B cell (primary cell): ENCODE results near the gene EPHB6. TPM values are rescaled to one million over a fixed set of nuclear protein-coding genes. Genes with fewer than 3 reads are reported as not detected.

Experiments
- ATAC-seq: fragments of 200-7000 bp; cut with Tn5 transposase; one replicate; pipeline ENCODE4 v1.10.0; 2021; ENCODE audit warnings: low read depth, mild to moderate bottlenecking, moderate number of reproducible peaks, moderate library complexity
- CTCF ChIA-PET: fragments of 350-600 bp; sonication (Branson Sonifier 250); formaldehyde crosslinking; loops from one replicate; lab custom pipeline; 2021; ENCODE audit warnings: antibody characterized with exemption, inconsistent platforms; lab: Charles Lee
- POLR2A ChIA-PET: fragments of 350-600 bp; sonication (Branson Sonifier 250); formaldehyde crosslinking; loops from one replicate; lab custom pipeline; 2021; ENCODE audit warnings: antibody characterized with exemption; lab: Charles Lee
- DNase-seq: peaks from one replicate; pipeline ENCODE4 v3.0.0; 2013
- H2AFZ ChIP-seq: 2 replicates; pipeline ENCODE4 v1.6.1; 2012; ENCODE audit warnings: mild to moderate bottlenecking, low read depth, low read length; ENCODE audit not compliant: insufficient read depth, poor library complexity, severe bottlenecking
- H3K27ac ChIP-seq, 2 donors: 1 replicate in 1 of 2; 2 replicates in 1 of 2; pipeline ENCODE4 v1.5.1; 2012 to 2013; ENCODE audit warnings: low read length in 2 of 2, mild to moderate bottlenecking in 2 of 2, moderate library complexity in 1 of 2
- H3K27me3 ChIP-seq, 4 experiments: fragments of 200-600 bp in 1 of 4; sonication (generic) in 1 of 4; replicated peaks in 1 of 4; 1 replicate in 2 of 4; 2 replicates in 2 of 4; pipeline versions ENCODE4 v1.6.1 to v1.7.0; 2013 to 2016; ENCODE audit warnings: low read length in 3 of 4, mild to moderate bottlenecking in 2 of 4, mixed read lengths in 1 of 4, moderate library complexity in 1 of 4; ENCODE audit not compliant: insufficient read depth in 4 of 4, control insufficient read depth in 3 of 4; ENCODE audit errors: control extremely low read depth in 1 of 4
- H3K36me3 ChIP-seq, 2 experiments: replicated peaks in 1 of 2; 1 replicate in 1 of 2; 2 replicates in 1 of 2; pipeline versions ENCODE4 v1.6.1 to v1.7.1; 2013; ENCODE audit warnings: low read length in 1 of 2; ENCODE audit not compliant: insufficient read depth in 2 of 2, control insufficient read depth in 1 of 2; ENCODE audit errors: control extremely low read depth in 1 of 2, extremely low read depth in 1 of 2
- H3K4me1 ChIP-seq, 2 donors: fragments of 200-600 bp in 1 of 2; sonication (generic) in 1 of 2; 1 replicate in 1 of 2; 2 replicates in 1 of 2; pipeline versions ENCODE4 v1.5.1 to v1.6.1; 2013 to 2017; ENCODE audit warnings: low read length in 2 of 2; ENCODE audit not compliant: control insufficient read depth in 2 of 2, insufficient read depth in 2 of 2
- H3K4me2 ChIP-seq: replicated peaks from 2 replicates; pipeline ENCODE3; 2012; ENCODE audit warnings: mild to moderate bottlenecking, low read depth, low read length; ENCODE audit not compliant: poor library complexity, severe bottlenecking
- H3K4me3 ChIP-seq, 5 experiments: fragments of 200-600 bp in 1 of 5; sonication (generic) in 1 of 5; 1 replicate in 3 of 5; 2 replicates in 2 of 5; pipeline versions ENCODE4 v1.5.1 to v1.7.0; 2011 to 2016; ENCODE audit warnings: low read length in 4 of 5, mild to moderate bottlenecking in 4 of 5, low read depth in 2 of 5, control low read depth in 1 of 5, moderate library complexity in 1 of 5; ENCODE audit not compliant: insufficient read depth in 1 of 5; ENCODE audit errors: control extremely low read depth in 1 of 5, extremely low read depth in 1 of 5
- H3K79me2 ChIP-seq: fragments of 200-600 bp; sonication (generic); one replicate; pipeline ENCODE4 v1.6.0; 2016; ENCODE audit warnings: low read length; ENCODE audit not compliant: control insufficient read depth, insufficient read depth
- H3K9ac ChIP-seq: fragments of 200-600 bp; sonication (generic); 2 replicates; pipeline ENCODE4 v1.6.1; 2017; ENCODE audit warnings: mild to moderate bottlenecking, low read length, moderate library complexity
- H3K9me3 ChIP-seq, 3 donors: one replicate each; pipeline versions ENCODE4 v1.6.1 to v1.7.1; 2013; ENCODE audit warnings: low read length in 2 of 3; ENCODE audit not compliant: control insufficient read depth in 2 of 3, insufficient read depth in 1 of 3; ENCODE audit errors: control extremely low read depth in 1 of 3
- H4K20me1 ChIP-seq: 2 replicates; pipeline ENCODE4 v1.6.0; 2012; ENCODE audit warnings: mild to moderate bottlenecking, low read length; ENCODE audit not compliant: insufficient read depth, control insufficient read depth, poor library complexity, severe bottlenecking
- H3K27ac Mint-ChIP-seq: one replicate; pipeline ENCODE4 v1.8.0; 2021; ENCODE audit warnings: mixed read lengths
- H3K27me3 Mint-ChIP-seq: one replicate; pipeline ENCODE4 v1.8.0; 2021; ENCODE audit warnings: mixed read lengths
- H3K4me1 Mint-ChIP-seq: one replicate; pipeline ENCODE4 v1.8.0; 2021; ENCODE audit warnings: mixed read lengths
- H3K4me3 Mint-ChIP-seq: one replicate; pipeline ENCODE4 v1.8.0; 2021; ENCODE audit warnings: mixed read lengths
- H3K9me3 Mint-ChIP-seq: one replicate; pipeline ENCODE4 v1.8.0; 2022; ENCODE audit warnings: mixed read lengths; ENCODE audit not compliant: insufficient read depth
- EZH2 ChIP-seq: IDR thresholded peaks from 2 replicates; pipeline ENCODE4 v1.6.1; 2012; ENCODE audit warnings: borderline replicate concordance, low read depth, mild to moderate bottlenecking, moderate library complexity, low read length; ENCODE audit not compliant: insufficient read depth, poor library complexity, severe bottlenecking
- WGBS: methylation state at CpG from one replicate; pipeline ENCODE4 v1.1.5; 2013; ENCODE audit warnings: missing lambda C conversion rate; ENCODE audit not compliant: insufficient coverage; 5-methylcytosine and 5-hydroxymethylcytosine counted together
- intact Hi-C: fragments of 100-400 bp; cut with micrococcal nuclease; formaldehyde crosslinking; loops from one replicate; pipeline ENCODE4 v1.10.0; 2022
- polyA plus RNA-seq: library from polyadenylated mRNA; depleted of rRNA; stranded (reverse); fragments of >200 nt; gene quantifications from 2 replicates; pipeline ENCODE4 v1.2.3, GENCODE V29; 2012
- total RNA-seq, 2 donors: library from RNA; stranded (reverse); fragments of 120-200 nt in 1 of 2; gene quantifications; 1 replicate in 1 of 2; 2 replicates in 1 of 2; pipeline versions ENCODE4 v1.2.3 to v1.2.4, GENCODE V29; 2013 to 2022
- TF ChIP-seq, protein P1 (sequence below): fragments of 200-600 bp; IDR thresholded peaks from one replicate; pipeline ENCODE4 v1.8.0; 2022; ENCODE audit warnings: antibody characterized with exemption, mild to moderate bottlenecking

The EPHB6 gene
- total and polyA plus RNA-seq, 2 donors (not counting 1 experiment from before 2014, with no cell fraction given) = 65.3 to 69.6 TPM

DNA sequence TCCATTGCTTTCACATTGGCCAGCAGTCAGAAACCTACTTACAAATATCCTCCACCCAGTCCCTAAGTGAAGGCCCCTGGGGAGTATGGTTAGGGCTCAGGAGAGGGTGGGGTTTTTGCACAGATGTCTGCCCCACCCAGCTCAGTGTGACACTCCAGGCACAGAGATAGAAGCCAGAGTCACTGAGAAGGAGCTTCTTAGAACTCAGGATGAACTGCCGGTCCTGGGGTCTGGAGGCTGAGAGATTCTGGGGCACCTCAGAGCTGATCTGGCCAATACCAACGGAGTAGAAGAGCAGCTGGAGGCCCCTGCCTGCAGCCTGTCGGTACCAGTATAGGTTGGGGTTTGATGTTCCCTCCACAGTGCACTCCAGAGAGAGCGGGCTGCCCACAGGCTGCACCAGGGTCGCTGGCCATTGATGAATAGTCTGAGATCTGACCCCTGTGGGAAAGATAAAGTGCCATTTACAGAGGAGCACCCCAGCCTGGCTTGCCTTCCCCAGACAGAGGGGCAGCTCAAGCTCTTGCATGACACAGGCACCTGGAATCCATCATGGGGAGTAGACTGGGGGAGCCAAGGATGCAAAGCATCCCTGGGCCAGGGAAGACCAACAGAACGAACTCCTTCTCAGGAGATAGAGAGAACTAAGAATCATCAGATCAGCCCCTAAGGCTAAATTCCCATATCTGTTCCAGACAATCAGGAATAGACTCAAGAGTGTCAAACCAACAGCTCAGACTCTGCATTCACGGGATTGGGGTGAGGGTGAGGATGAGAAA lies 42.2 kb upstream of the EPHB6 start:
- peak overlapping the region; percentile 47 for H2AFZ ChIP-seq
- CTCF ChIA-PET = interaction anchor here (0.7 to 19.1 kb wide), 24 partner anchors 13 to 209 kb away, joined by 3 to 1138 read pairs (median 8); partner anchors contain the start of genes EPHB6 and PRSS2
- H3K79me2 ChIP-seq = no peaks in the 10 kb centered on the region
- Mint-ChIP-seq H3K27me3 (no peaks in the 10 kb centered on the region), H3K9me3 (no peaks in the 10 kb centered on the region), H3K27ac (peak overlapping the region; percentile 94), H3K4me3 (peak overlapping the region; percentile 85), H3K4me1 (peaks cover 68% of the 10 kb centered on the region)
- H3K4me3 ChIP-seq = peak overlapping the region; percentile 36 to 55 (median 44)
- TF ChIP-seq, protein P1, sequence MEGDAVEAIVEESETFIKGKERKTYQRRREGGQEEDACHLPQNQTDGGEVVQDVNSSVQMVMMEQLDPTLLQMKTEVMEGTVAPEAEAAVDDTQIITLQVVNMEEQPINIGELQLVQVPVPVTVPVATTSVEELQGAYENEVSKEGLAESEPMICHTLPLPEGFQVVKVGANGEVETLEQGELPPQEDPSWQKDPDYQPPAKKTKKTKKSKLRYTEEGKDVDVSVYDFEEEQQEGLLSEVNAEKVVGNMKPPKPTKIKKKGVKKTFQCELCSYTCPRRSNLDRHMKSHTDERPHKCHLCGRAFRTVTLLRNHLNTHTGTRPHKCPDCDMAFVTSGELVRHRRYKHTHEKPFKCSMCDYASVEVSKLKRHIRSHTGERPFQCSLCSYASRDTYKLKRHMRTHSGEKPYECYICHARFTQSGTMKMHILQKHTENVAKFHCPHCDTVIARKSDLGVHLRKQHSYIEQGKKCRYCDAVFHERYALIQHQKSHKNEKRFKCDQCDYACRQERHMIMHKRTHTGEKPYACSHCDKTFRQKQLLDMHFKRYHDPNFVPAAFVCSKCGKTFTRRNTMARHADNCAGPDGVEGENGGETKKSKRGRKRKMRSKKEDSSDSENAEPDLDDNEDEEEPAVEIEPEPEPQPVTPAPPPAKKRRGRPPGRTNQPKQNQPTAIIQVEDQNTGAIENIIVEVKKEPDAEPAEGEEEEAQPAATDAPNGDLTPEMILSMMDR = no peak
- TF ChIP-seq EZH2 = no peak
- H3K27me3 ChIP-seq = no peaks in the 10 kb centered on the region
- no peaks in the 10 kb centered on the region for H3K36me3 ChIP-seq
- H4K20me1 ChIP-seq = no peaks in the 10 kb centered on the region
- peak overlapping the region; percentile 62 for H3K9ac ChIP-seq
- POLR2A ChIA-PET = interaction anchor here (0.9 to 14.1 kb wide), 5 partner anchors 21 to 100 kb away, joined by 3 to 961 read pairs (median 4); partner anchors contain the start of gene EPHB6
- H3K9me3 ChIP-seq = no peaks in the 10 kb centered on the region
- intact Hi-C loops = loop anchor here (2.0 kb wide), 1 partner anchor 22 kb away; no protein-coding TSS in a partner anchor
- 33% methylated on average over 5 of the region's 7 CpGs for WGBS
- H3K4me2 ChIP-seq = peak overlapping the region; percentile 80
- DNase-seq = peak; percentile 73
- peak overlapping the region; percentile 53 to 65 for H3K27ac ChIP-seq
- peak; percentile 13 for ATAC-seq
- H3K4me1 ChIP-seq = peaks cover 68 to 69% of the 10 kb centered on the region in 2 donors

DNA sequence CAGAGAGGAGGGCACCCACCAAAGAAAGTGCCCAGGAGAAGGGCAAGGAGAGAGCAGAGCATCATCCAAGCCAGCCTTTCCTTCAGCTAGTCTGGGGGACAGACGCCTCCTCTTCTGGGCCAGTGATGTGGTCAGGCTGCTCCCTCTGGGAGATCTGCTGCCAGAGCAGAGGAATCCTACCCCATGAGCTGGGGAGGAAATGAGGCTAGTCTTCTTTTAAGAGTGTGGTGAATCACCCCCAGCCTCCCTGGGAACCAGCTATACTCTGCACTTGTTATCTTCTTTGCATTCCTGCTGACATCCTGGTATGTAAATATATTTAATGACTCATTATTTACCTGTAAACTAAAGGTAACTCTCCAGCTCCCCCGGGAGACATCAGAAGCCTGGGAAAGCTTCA lies 41.6 kb upstream of the EPHB6 start:
- Histone ChIP-seq H3K27ac (peak overlapping the region; percentile 53 to 65), H3K79me2 (no peaks in the 10 kb centered on the region), H3K27me3 (no peaks in the 10 kb centered on the region), H3K9ac (peak overlapping the region; percentile 62), H3K4me1 (peaks cover 62 to 63% of the 10 kb centered on the region in 2 donors), H3K36me3 (no peaks in the 10 kb centered on the region), H2AFZ (peak overlapping the region; percentile 47), H3K4me3 (peak overlapping the region in 4 of 5 experiments; percentile 38 to 55 (median 48)), H4K20me1 (no peaks in the 10 kb centered on the region), H3K9me3 (no peaks in the 10 kb centered on the region), H3K4me2 (peak overlapping the region; percentile 80)
- no peak for ATAC-seq
- ChIA-PET CTCF (interaction anchor here (0.7 to 19.1 kb wide), 20 partner anchors 12 to 209 kb away, joined by 3 to 1138 read pairs (median 6); partner anchors contain the start of genes EPHB6 and PRSS2), POLR2A (interaction anchor here (1.0 to 14.1 kb wide), 4 partner anchors 22 to 101 kb away, joined by 3 to 961 read pairs (median 30); partner anchors contain the start of gene EPHB6)
- H3K4me1 Mint-ChIP-seq = peaks cover 62% of the 10 kb centered on the region
- H3K9me3 Mint-ChIP-seq = no peaks in the 10 kb centered on the region
- TF ChIP-seq, protein P1 = no peak
- no peak for TF ChIP-seq EZH2
- H3K27ac Mint-ChIP-seq = peak overlapping the region; percentile 94
- H3K4me3 Mint-ChIP-seq = peak overlapping the region; percentile 85
- 20% methylated on average over 1 of the region's 2 CpGs for WGBS
- DNase-seq = no peak
- H3K27me3 Mint-ChIP-seq = no peaks in the 10 kb centered on the region
- intact Hi-C loops = loop anchor here (2.0 kb wide), 1 partner anchor 22 kb away; no protein-coding TSS in a partner anchor
